ENCODE results near the gene ZDHHC19. TPM values are rescaled to one million over a fixed set of nuclear protein-coding genes. Genes with fewer than 3 reads are reported as not detected.
"Not testable (repeated sequence)": the region's sequence is repeated elsewhere in the genome, so short reads cannot be mapped to it uniquely, and the experiment has no call there.

Gene ZDHHC19
- total RNA-seq, 2 donors from 2014 or later: 0.52 to 2.1 TPM

DNA sequence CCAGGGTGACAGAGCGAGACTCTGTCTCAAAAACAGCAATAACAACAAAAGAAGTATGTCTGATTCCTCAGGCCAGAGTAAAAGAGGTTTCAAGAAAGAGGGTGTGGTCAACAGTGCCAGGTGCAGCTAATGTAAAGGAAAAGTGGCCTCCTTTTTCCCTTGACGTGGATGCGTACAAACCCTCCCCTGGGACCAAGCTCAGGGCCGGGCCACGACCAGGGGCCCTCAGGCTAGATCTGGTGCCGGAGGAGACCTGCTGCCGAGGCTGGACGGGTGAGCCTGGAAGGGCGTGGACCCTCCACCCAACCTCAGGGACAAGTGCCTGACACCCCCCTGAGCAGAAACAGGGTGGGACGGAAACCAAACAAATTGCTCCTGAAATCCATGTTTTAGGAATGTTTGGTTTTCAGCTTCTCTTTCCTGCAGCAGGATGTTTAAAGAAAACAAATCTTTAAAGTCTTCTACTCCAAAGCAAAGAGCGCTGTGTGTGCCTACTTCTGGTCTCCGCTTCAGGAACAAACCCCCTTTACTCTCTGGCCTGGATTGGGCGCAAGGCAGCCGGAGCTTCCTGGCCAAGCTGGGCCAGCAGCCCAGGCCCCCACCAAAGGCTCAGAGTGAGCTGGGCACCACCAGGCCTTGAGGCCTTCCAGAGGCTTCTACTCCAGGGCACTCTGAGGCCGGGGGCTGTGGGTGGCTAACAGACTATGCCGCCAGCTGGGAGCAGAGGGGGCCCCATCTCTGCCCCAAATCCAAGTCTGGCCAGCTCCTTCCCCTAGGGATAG lies 21.4 kb downstream of the ZDHHC19 start:
- intact Hi-C loops (cut with DNase I): loop anchor here in 1 of 2 donors (10.0 kb wide), 1 partner anchor 115 kb away; no protein-coding TSS in a partner anchor
- no peak for DNase-seq (ENCODE audit: low spot score)

GRCh38 chr3:196186651-196187573 lies 24.3 kb downstream of the ZDHHC19 start:
- intact Hi-C loops (cut with DNase I): no loop called here
- DNase-seq (ENCODE audit: low spot score): no peak

DNA sequence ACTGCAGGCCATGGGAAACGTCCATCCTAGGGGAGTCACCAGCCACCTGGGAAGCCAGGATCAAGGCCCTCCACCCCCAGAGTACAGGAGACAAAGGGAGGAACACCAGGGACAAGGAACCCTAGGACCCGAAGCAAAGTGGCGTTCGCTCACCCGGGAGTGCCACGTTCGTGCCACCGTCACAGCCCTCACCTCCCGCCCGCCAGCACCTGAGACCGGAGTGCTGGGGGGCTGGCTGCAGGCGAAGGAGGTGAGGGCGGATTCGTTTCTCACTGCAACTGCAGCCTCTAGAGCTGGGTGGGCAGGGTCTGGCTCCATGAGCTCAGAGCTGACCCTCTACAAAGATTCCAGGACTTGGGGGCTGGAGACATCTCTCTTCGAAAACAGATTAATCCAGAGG lies 26.3 kb downstream of the ZDHHC19 start:
- intact Hi-C loops (cut with DNase I): no loop called here
- no peak for DNase-seq (ENCODE audit: low spot score)

GRCh38 chr3:196184169-196184432 lies 27.1 kb downstream of the ZDHHC19 start:
- DNase-seq (ENCODE audit: low spot score); intact Hi-C loops (cut with DNase I): not testable (repeated sequence)

- intact Hi-C loops (cut with DNase I): no loop called here
- DNase-seq (ENCODE audit: low spot score): no peak
Measured at GRCh38 chr3:196181127-196181546, 30.1 kb downstream of the ZDHHC19 start.

DNA sequence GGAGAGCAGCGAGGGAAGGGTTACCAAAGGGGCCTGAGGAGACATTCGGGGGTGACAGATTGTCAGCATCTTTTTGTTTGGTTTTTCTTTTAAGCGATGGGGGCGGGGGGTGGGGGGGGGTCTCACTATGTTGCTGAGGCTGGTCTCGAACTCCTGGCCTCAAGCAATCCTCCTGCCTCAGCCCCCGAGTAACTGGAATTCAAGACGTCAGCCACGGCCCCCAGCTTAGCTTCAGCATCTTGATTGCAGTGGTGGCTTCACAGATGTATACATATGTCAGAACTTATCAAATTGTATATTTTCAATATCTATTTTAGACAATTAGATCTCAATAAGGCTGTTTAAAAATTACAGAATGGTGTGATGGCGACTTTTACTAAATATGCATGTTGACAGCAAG lies 30.9 kb downstream of the ZDHHC19 start:
- no peak for DNase-seq (ENCODE audit: low spot score)
- intact Hi-C loops (cut with DNase I): no loop called here

DNA sequence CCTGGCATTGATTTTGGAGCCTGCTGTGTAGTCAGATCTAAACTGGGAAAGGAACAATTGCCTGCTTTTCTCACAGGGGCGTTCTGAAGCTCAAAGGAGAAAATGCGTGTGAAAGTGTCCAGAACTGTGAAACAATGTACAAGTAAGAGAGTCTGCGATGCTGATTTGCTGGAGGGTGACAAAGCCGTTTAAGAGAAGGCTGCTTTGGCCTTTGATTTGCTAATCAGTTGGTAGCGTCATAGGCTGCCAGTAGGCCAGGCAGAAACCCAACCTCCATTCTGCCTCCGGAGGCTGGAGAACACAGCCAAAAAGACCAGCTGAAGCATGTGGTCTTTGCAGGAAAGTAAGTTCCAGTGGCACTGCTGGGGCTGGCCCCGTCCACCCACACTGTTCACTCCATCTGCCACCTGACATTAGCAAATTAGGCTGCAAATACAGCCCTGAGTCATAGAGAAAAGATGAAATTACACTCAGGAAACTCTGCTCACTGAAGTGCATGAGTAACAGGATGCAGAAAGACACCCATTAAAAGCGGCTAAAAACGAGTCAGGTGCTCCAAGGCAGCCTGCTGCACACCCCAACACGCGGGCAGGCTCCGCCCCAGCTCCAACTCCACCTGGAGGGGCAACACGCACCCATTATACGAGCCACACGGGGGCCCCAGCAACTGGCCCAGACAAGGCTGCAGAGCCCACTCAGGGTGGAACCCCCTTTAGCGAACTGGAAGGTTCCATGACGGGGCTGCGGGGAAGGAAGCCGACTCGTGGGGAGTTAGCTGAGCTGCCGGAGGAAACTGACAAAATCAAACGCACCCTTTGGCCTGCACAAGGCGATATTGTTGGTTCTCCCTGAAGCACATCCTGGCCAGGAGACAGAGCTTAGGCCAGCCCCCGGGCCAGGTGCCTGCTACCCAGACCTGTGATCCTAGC lies 31.6 kb downstream of the ZDHHC19 start:
- intact Hi-C loops (cut with DNase I): loop anchor here in 1 of 2 donors (10.0 kb wide), 1 partner anchor 635 kb away; no protein-coding TSS in a partner anchor
- no peak for DNase-seq (ENCODE audit: low spot score)

DNA sequence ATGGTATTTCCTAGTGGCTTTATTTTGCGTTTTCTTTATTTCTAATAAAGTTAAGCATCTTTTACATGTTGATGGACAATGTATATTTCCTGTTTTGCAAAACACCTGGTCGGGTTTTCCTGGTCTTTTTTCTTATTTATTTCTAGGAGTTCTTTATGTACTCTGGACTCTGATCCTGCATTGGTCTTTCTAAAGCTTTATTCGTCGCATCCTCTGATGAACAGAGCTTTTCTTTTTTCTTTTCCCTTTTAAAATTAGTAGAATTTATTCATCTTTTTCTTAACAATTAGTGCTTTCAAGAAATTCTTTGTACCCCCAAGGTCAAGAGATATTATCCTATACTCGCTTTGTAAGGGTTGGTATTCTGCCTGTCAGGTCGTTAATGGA lies 32.2 kb downstream of the ZDHHC19 start:
- intact Hi-C loops (cut with DNase I): loop anchor here in 1 of 2 donors (10.0 kb wide), 1 partner anchor 636 kb away; no protein-coding TSS in a partner anchor
- DNase-seq (ENCODE audit: low spot score): no peak

DNA sequence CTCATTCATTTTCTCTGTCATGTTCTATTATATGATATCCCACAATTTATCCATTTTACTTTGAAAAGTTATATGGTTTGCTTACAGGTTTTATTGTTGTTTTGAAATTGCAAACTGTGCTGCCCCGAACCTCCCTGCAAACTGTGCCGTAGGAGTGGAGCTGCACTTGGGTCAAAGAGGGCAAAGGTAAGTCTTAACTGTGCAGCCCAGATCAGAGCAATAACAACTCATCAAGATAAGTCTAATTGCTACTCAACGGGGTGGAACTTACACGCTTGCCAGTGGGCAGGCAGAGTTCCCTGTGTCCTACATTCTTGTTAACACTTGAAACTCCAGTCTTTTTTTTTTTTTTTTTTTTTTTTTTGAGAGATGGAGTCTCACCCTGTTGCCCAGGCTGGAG lies 33.2 kb downstream of the ZDHHC19 start:
- intact Hi-C loops (cut with DNase I): loop anchor here in 1 of 2 donors (10.0 kb wide), 1 partner anchor 637 kb away; no protein-coding TSS in a partner anchor
- DNase-seq (ENCODE audit: low spot score): no peak

DNA sequence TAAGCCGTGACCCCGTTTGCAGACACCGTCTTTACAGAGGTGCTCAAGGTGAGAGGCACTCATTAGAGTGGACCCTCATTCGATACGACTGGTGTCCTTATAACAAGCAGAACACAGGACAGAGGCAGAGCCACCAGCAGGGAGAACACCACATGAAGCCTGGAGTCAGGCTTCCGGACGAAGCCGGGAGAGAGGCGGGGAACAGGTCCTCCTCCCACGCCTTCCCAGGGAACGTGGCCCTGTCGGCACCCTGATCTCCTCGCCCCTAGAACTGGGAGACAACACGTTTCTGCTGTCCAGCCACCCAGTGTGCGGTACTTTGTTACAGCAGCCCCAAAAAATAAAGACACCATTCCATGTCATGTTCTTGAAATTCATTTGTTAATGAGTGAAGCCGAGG lies 33.6 kb downstream of the ZDHHC19 start:
- intact Hi-C loops (cut with DNase I): loop anchor here in 1 of 2 donors (10.0 kb wide), 1 partner anchor 637 kb away; no protein-coding TSS in a partner anchor
- DNase-seq (ENCODE audit: low spot score): no peak

- DNase-seq (ENCODE audit: low spot score): peak; percentile 60
- intact Hi-C loops (cut with DNase I): loop anchor here in 1 of 2 donors (10.0 kb wide), 1 partner anchor 639 kb away; no protein-coding TSS in a partner anchor
Measured at GRCh38 chr3:196175722-196176121, 35.5 kb downstream of the ZDHHC19 start.

DNA sequence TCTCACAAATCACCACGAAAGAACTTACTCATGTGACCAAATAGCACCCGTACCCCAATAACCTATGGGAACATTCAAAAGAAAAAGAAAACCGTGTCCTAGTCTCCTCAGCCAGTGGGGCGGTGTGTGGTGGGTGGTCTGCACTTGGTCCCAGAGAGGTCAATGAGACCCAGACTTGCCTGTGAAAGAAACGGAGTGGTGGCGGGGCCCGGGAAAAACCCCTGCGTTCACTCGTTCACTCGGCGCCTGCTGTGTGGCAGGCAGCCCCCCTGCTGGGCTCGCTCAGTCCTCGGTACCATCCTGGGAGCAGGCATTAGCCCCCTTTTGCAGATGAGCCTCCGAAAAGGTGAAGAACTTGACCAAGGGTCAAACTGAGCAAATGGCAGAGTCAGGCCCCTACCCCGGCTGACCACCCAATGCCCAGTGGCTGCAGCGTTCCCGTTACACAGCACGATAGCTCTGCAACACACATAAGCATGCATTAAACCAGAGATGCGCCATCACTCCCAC lies 36.0 kb downstream of the ZDHHC19 start:
- peak; percentile 58 for DNase-seq (ENCODE audit: low spot score)
- intact Hi-C loops (cut with DNase I): loop anchor here in 1 of 2 donors (10.0 kb wide), 1 partner anchor 640 kb away; no protein-coding TSS in a partner anchor

DNA sequence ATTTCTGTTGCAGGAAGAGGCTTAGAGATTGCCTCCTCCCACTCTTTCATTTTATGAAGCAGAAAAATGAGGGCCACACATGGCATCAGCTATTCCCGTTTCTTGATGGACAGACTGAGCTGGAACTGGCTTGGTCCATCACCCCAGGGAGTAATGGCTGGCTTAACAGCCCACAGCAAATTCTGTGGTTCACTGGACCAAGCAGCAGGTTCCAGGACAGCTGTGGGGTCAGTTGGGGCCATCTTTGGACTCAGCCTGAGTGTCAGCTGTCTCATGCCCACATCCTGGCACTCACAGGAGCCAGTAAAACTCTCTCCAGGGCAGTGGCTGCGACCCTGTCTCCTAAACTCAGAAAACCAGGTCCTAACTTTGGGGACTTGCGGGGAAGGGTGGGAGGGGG lies 36.5 kb downstream of the ZDHHC19 start:
- intact Hi-C loops (cut with DNase I): loop anchor here in 1 of 2 donors (10.0 kb wide), 1 partner anchor 640 kb away; no protein-coding TSS in a partner anchor
- DNase-seq (ENCODE audit: low spot score): peak; percentile 28

DNA sequence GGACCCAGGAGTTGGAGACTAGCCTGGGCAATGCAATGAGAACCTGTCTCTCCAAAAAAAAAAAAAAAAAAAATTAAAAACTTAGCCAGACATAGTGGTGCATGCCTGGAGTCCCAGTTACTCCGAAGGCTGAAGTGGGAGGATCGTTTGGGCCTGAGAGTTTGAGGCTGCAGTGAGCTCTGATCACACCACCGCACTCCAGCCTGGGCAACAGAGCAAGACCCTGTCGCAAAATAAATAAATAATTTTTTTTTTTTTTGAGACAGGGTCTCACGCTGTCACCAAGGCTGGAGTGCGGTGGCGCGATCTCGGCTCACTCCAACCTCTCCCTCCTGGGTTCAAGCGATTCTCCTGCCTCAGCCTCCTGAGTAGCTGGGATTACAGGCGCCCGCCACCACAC lies 40.9 kb downstream of the ZDHHC19 start:
- intact Hi-C loops (cut with DNase I): loop anchor here in 1 of 2 donors (10.0 kb wide), 1 partner anchor 645 kb away; no protein-coding TSS in a partner anchor
- DNase-seq (ENCODE audit: low spot score): peak; percentile 3

GRCh38 chr3:196169836-196170240 lies 41.4 kb downstream of the ZDHHC19 start:
- DNase-seq (ENCODE audit: low spot score): peak; percentile 30
- intact Hi-C loops (cut with DNase I): loop anchor here (10.0 kb wide), 3 partner anchors 145 to 645 kb away; partner anchors contain the start of gene PAK2 (in 1 of the 2)

DNA sequence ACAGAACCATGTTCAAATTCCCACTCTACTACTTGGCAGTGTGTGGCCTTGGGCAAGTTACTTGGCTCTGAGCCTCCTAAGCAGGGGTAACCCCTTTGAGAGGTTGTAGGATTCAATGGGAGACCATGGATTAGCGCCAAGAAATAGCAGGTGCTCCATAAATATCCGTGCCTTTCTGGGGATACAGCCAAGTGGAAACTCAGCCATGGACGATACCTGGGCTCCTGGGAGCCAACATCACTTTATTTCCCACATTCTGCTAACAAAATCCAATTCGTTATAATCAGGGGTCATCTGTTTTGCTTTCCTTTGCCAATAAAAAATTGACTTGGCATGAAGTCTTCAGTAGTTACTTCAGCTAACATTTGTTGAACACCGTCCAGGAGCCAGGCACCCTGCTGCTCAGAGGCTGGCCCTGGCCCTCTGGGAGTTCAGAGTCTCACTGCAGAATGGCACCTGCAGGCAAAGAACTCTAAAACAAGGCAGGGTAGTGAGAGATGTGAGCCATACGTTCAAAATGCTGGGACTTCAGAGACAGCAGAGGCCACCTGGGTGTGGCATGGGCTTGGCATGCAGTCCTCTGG lies 42.3 kb downstream of the ZDHHC19 start:
- intact Hi-C loops (cut with DNase I): loop anchor here (10.0 kb wide), 2 partner anchors 144 to 566 kb away; partner anchors contain the start of gene PAK2 (in 1 of the 2)
- DNase-seq (ENCODE audit: low spot score): no peak

GRCh38 chr3:196166741-196167140 lies 44.5 kb downstream of the ZDHHC19 start:
- intact Hi-C loops (cut with DNase I): loop anchor here (10.0 kb wide), 2 partner anchors 142 to 568 kb away; partner anchors contain the start of gene PAK2 (in 1 of the 2)
- DNase-seq (ENCODE audit: low spot score): no peak

- intact Hi-C loops (cut with DNase I): loop anchor here (10.0 kb wide), 2 partner anchors 141 to 569 kb away; partner anchors contain the start of gene PAK2 (in 1 of the 2)
- no peak for DNase-seq (ENCODE audit: low spot score)
Measured at GRCh38 chr3:196165850-196166249, 45.4 kb downstream of the ZDHHC19 start.

All from posterior vena cava (tissue), 2 donors.